GM15510 (cell line): ENCODE data around the gene GALNT1.

Experiments
- POLR2A ChIP-seq: IDR thresholded peaks from 3 replicates; pipeline ENCODE4 v1.6.1; 2011; ENCODE audit warnings: borderline replicate concordance; ENCODE audit not compliant: insufficient read length; ENCODE audit errors: extremely low read depth

Gene GALNT1

GRCh38 chr18:35697869-35698268 is 116.3 kb downstream of the GALNT1 start:
- no peak for TF ChIP-seq POLR2A

DNA sequence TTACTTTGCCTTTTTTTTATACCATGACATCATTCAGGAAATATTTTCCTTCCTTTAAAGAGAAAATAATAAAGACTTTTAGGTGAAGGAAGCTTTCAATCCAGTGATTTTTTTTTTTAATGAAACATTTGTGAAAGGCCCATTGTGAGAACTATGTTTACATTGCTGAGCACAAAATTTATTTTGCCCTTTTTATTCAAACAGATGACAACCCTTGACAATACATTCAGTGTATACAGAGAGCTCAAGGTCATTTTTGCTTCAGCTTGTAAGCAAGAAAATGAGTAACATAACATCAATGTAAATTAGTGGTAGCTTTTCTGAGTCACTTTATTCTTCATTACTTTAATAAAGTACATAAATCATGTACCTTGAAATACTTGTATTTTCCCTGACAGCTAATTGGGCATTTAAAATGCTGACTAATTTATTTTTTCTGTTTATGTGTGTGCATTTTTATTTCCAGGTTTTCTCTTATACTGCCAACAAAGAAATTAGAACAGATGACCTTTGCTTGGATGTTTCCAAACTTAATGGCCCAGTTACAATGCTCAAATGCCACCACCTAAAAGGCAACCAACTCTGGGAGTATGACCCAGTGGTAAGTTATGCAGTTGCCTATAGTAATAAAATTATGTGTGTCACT is 121.6 kb downstream of the GALNT1 start:
- no peak for TF ChIP-seq POLR2A

GRCh38 chr18:35705988-35706387 is 124.4 kb downstream of the GALNT1 start:
- TF ChIP-seq POLR2A = no peak

DNA sequence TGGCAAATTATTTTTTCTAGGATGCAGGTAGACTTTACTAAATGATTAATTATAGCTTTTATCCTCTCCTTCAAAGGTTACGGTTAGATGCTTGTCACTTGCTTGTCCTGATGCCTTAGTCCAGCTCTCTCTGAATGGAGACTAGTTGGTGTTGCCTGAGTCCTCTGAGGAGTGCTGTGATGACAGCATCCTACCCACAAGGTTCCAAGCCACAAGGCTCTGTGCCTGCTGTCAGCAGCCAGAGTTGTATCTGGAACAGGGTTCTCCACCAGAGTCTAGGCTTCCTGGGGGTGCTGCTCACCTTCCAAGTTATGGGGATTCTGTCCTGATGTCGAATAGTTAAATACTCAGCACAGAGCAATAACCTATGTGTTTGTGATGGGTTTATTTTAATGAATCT is 125.7 kb downstream of the GALNT1 start:
- TF ChIP-seq POLR2A = no peak

- TF ChIP-seq POLR2A = no peak
These were observed 126.1 kb downstream of the GALNT1 start for GRCh38 chr18:35707674-35708073.

DNA sequence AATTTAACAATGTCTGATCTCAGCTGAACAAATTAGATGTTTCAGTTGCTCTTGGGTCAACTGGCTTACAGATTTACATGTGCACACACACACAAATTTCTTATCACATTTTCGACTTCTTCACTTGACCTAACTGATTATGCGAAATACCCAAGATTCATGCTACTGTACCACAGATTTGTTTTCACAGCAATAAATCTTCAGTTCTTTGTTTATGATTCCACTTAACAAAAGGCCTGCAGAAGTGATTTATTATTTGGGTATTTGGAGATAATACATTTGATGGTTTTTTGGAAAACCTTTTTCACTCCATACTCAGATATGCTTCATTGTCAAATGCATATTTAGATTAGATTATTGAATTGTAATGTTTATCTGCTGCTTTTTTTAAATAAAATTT is 129.0 kb downstream of the GALNT1 start:
- TF ChIP-seq POLR2A = no peak

- no peak for TF ChIP-seq POLR2A
These were observed 129.7 kb downstream of the GALNT1 start for GRCh38 chr18:35711227-35711626.

- no peak for TF ChIP-seq POLR2A
These were observed 132.0 kb downstream of the GALNT1 start for GRCh38 chr18:35713545-35713944.

DNA sequence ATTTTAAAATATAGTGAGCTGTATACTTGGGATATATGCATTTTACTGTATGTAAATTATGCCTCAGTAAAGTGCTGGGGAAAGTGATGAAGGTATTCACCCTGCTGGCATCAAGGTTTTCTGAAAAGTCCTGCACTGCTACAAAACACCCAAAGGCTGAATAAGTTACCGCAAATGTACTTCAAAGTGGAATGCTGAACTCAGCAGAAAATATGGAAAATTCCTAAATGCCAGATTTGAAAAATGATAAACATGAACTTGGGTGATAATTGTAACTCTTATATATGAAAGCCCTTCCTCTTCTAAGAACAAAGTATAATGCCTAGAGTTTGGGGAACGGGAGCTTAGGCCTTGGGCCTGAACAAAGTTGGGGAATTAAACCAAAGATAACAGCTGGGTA is 133.0 kb downstream of the GALNT1 start:
- no peak for TF ChIP-seq POLR2A

GRCh38 chr18:35715139-35715538 is 133.6 kb downstream of the GALNT1 start:
- TF ChIP-seq POLR2A = no peak

DNA sequence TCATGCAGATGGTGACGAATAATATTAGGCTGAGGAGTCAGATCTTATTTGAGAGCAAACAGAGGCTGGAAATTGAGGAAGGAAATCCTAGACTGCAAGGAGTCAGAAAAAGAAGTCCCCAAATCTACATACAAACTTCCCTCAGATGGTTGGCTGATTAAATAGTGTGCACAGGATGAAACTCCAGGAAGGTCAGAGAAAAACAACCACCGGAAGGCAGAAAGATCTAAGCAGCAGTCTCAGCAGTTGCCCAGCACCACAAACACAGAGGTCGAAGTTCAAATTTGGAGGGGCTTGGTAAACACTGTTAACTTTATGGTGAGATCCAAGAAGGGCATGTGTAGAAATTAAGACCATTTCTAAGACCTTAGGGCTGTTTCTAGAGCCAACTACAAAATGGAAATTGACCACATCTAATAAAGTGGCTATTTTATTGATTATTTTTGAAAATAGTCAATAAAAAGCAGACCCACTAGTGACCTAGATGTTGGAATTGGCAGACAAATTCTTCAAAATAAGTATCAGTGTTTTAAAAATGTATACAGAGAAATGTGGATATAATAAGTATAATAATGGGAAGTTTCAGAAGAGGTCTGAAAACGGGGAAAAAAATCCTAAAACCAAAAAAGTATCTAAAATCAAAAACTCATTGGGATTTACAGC is 134.8 kb downstream of the GALNT1 start:
- no peak for TF ChIP-seq POLR2A

DNA sequence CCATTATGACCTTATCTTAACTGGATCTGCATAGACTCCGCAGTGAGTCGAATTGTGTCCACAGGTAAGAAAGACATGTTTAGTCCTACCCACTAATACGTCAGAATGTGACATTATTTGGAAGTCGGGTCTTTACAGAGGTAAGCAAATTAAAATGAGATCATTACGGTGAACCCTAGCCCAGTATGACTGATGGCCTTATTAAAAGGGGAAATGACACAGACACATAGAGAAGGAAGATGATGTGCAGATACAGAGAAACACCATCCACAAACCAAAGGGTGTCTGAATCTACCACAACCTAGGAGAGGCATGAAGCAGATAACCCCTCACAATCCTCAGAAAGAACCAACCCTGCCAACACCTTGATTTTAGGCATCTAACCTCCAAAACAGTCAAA is 135.6 kb downstream of the GALNT1 start:
- no peak for TF ChIP-seq POLR2A

DNA sequence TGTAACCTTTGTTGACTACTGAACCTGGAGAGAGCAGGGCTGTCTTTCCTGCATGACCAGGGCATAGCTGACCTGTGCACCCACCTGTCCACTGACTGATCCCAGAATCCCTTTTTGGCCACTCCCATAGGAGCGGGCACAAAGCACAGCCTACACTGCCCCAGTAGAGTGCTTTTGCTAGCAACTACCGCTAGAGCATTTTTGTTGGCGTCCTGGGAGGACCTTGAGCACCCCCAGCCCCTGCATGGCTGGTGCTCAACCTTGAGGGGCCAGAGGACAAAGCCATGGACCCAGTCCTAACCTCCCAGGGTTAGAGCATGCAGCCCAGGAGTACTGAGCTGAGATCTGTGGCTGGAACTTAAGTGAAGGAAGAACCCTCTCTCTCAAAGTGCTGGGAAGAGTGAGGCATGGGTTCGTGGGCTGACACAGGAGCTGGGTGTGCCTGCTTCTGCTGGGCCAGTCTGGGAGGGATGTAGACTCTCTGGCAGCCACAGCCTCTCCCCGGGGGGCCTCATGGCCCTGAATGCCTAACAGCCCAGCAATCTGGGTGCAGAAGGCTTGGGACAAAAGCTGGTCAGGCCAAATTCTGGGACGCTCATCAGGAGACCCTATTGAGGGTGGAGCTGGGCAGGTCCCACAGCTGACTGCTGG is 140.0 kb downstream of the GALNT1 start:
- no peak for TF ChIP-seq POLR2A

DNA sequence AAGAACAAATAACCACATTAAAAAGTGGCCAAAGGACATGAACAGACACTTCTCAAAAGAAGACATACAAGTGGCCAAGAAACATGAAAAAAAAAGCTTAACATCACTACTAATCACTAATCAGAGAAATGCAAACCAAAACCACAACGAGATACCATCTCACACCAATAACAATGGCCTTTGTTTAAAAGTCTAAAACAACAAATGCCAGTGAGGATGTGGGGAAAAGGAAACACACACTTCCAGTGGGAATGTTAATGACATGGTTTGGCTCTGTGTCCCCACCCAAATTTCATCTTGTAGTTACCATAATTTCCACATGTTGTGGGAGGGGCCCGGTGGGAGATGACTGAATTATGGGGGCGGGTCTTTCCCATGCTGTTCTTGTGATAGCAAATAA is 147.1 kb downstream of the GALNT1 start:
- TF ChIP-seq POLR2A = no peak

DNA sequence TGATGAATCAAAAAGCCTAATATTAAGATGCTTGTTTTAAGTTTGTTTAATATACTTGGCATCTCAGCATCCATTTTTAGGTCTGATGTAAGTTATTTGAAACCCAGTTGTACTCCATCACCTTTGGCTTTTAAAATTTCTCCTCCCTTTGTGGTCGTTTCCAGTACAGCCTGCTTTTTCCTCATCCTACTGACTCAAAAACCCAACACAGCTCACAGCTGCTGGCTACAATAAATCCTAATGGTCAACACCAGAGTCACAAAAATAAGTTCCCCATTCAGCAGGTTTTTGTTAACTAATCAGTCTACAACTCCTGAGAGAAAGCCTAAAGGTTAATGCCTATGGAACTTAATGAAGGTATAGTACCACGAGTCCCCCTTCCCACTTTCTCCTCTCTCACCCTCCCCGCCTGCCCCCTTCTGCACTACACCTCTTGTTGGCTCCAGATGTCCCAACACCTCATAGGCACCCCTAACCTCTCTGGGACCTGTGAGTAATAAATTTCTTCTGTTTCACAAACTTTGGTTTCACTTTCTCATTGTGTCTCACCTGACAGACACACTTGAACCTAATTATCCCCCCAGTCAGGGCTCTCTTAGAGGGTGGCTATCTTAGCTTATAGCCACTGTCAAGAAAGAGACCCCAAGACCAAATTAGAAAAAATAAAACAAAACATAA is 148.6 kb downstream of the GALNT1 start:
- no peak for TF ChIP-seq POLR2A

GRCh38 chr18:35730691-35731370 is 149.3 kb downstream of the GALNT1 start:
- TF ChIP-seq POLR2A = no peak

DNA sequence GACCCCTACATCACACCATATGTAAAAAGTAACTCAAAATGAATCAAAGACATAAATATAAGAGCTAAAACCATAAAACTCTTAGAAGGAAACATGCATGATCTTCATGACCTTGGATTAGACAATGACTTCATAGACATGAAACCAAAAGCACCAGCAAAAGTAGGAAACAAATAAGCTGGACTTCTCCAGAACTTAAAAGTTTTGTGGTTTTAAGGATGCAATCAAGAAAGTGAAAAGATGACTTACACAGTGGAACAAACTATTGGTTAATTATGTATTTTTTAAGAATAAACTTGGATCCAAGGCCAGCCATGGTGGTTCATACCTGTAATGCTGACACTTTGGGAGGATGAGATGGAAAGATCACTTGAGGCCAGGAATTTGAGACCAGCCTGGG is 150.2 kb downstream of the GALNT1 start:
- TF ChIP-seq POLR2A = no peak
